Urothelium cell line (cell line): ENCODE results near the gene WDR46.

Source experiments
- DNase-seq: peaks from one replicate; pipeline ENCODE4 v3.0.0; 2011; ENCODE audit warnings: low spot score, mixed read lengths
- FAIRE-seq: peaks from 2 replicates; lab custom pipeline; 2011; peaks lifted over from hg19 to GRCh38; lab: Jason Lieb, UNC

Gene WDR46

GRCh38 chr6:33288921-33289783 is at the start of gene WDR46, which contains the start of gene PFDN6:
TSS of gene WDR46 (minus strand) at chr6:33289239. CDS start at chr6:33289170, 69 bp downstream.
TSS of gene PFDN6 (plus strand) at chr6:33289601. CDS start at chr6:33289857, 256 bp downstream.
- DNase-seq (peak; percentile 92), FAIRE-seq (no peak)

- no peak for FAIRE-seq
- DNase-seq: no peak
Observed at GRCh38 chr6:33336495-33336894, 47.5 kb upstream of the WDR46 start.

- DNase-seq (no peak), FAIRE-seq (no peak)
Observed at GRCh38 chr6:33335916-33336315, 46.9 kb upstream of the WDR46 start.

- FAIRE-seq (no peak), DNase-seq (no peak)
Observed at GRCh38 chr6:33333666-33334065, 44.6 kb upstream of the WDR46 start.

GRCh38 chr6:33330736-33331135 is 41.7 kb upstream of the WDR46 start:
- DNase-seq (no peak), FAIRE-seq (no peak)

- FAIRE-seq (no peak), DNase-seq (peak; percentile 51)
Observed at GRCh38 chr6:33329058-33329457, 40.0 kb upstream of the WDR46 start.

GRCh38 chr6:33324125-33324524 is 35.1 kb upstream of the WDR46 start:
- FAIRE-seq (no peak), DNase-seq (no peak)

- no peak for FAIRE-seq
- DNase-seq: no peak
Observed at GRCh38 chr6:33323623-33323948, 34.5 kb upstream of the WDR46 start.

GRCh38 chr6:33321227-33321626 is 32.2 kb upstream of the WDR46 start:
- no peak for FAIRE-seq
- DNase-seq: no peak

GRCh38 chr6:33320315-33321181 is 31.5 kb upstream of the WDR46 start:
- FAIRE-seq (no peak), DNase-seq (no peak)

GRCh38 chr6:33319939-33320314 is 30.9 kb upstream of the WDR46 start:
- FAIRE-seq (no peak), DNase-seq (no peak)

GRCh38 chr6:33318426-33319073 is 29.5 kb upstream of the WDR46 start:
- DNase-seq: no peak
- no peak for FAIRE-seq

- DNase-seq: peak; percentile 92
Observed at GRCh38 chr6:33317669-33318425, 28.8 kb upstream of the WDR46 start, which contains the start of gene ZBTB22. TSS of gene ZBTB22 (minus strand) at chr6:33317744. CDS start at chr6:33316916, 828 bp downstream.

GRCh38 chr6:33317419-33317668 is 28.3 kb upstream of the WDR46 start:
- FAIRE-seq (no peak), DNase-seq (no peak)

More at GRCh38 chr6:33317669-33318425, 28.8 kb upstream of the WDR46 start, which contains the start of gene ZBTB22:
- FAIRE-seq: no peak

GRCh38 chr6:33316603-33317418 is 27.8 kb upstream of the WDR46 start:
- FAIRE-seq: no peak
- DNase-seq: no peak

- no peak for FAIRE-seq
- DNase-seq: no peak
Observed at GRCh38 chr6:33315793-33316602, 27.0 kb upstream of the WDR46 start.

GRCh38 chr6:33314943-33315792 is 26.1 kb upstream of the WDR46 start:
- FAIRE-seq (no peak), DNase-seq (no peak)

GRCh38 chr6:33314515-33314942 is 25.5 kb upstream of the WDR46 start:
- peak; percentile 65 for FAIRE-seq
- DNase-seq: peak; percentile 36
